Mucosa of rectum (tissue), 2 donors: ENCODE measurements around the gene PYY.

Experiments
- H3K27ac ChIP-seq, 2 donors: one replicate each; pipeline ENCODE4 v1.7.0; 2013; ENCODE audit warnings: inconsistent platforms in 2 of 2, low read depth in 2 of 2, low read length in 2 of 2
- H3K27me3 ChIP-seq, 2 donors: one replicate each; pipeline ENCODE4 v1.7.0; 2013; ENCODE audit warnings: low read length in 2 of 2; ENCODE audit not compliant: control insufficient read depth in 2 of 2, insufficient read depth in 2 of 2
- H3K36me3 ChIP-seq, 2 donors: one replicate each; pipeline ENCODE4 v1.7.0; 2013; ENCODE audit warnings: low read length in 2 of 2; ENCODE audit not compliant: control insufficient read depth in 2 of 2, insufficient read depth in 2 of 2
- H3K4me1 ChIP-seq, 2 donors: one replicate each; pipeline ENCODE4 v1.7.0; 2013; ENCODE audit warnings: low read length in 2 of 2, mild to moderate bottlenecking in 1 of 2; ENCODE audit not compliant: control insufficient read depth in 2 of 2, insufficient read depth in 2 of 2
- H3K4me3 ChIP-seq, 2 donors: one replicate each; pipeline ENCODE4 v1.7.0; 2013; ENCODE audit warnings: low read length in 2 of 2
- H3K9ac ChIP-seq, 2 donors: one replicate each; pipeline ENCODE4 v1.7.0; 2013; ENCODE audit warnings: low read length in 2 of 2, low read depth in 1 of 2, mild to moderate bottlenecking in 1 of 2
- H3K9me3 ChIP-seq, 2 donors: one replicate each; pipeline ENCODE4 v1.7.0; 2013; ENCODE audit warnings: low read length in 2 of 2; ENCODE audit not compliant: control insufficient read depth in 2 of 2
- donor health status: healthy.
- donor health status: Normal muscosa, but diverticular disease.

Gene PYY

GRCh38 chr17:43920500-43921095, 33.1 kb downstream of the PYY start:
- Histone ChIP-seq H3K9me3 (no peaks in the 10 kb centered on the region), H3K27me3 (peaks cover 0 to 4% of the 10 kb centered on the region in 2 donors)

DNA sequence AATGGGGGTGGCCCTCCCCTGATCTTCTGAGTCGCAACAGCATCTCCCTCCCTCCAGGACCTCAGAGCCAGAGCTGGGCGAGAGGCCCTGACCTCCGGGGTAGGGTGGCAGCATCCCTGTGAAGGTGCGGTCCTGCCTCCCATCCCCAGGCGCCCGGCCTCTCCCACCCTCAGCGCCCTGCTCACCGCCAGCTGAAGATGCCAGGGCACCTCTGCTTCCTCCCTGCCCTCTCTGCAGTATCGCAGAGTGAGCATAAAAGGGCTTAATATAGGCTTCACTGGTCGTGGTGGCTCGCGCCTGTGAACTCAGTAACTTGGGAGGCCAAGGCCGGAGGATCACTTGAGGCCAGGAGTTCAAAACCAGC, 35.7 kb downstream of the PYY start:
- H3K9me3 ChIP-seq = no peaks in the 10 kb centered on the region
- no peaks in the 10 kb centered on the region for H3K36me3 ChIP-seq
- H3K27ac ChIP-seq = no peak overlapping the region
- H3K9ac ChIP-seq = no peak overlapping the region
- H3K4me3 ChIP-seq = no peak overlapping the region
- H3K4me1 ChIP-seq = peaks cover 2% of the 10 kb centered on the region in 2 donors
- H3K27me3 ChIP-seq = peaks cover 5 to 10% of the 10 kb centered on the region in 2 donors

More at GRCh38 chr17:43920500-43921095, 33.1 kb downstream of the PYY start:
- Histone ChIP-seq H3K27ac (no peak overlapping the region), H3K36me3 (no peaks in the 10 kb centered on the region), H3K4me3 (no peak overlapping the region), H3K9ac (no peak overlapping the region), H3K4me1 (peaks cover 2% of the 10 kb centered on the region in 2 donors)

DNA sequence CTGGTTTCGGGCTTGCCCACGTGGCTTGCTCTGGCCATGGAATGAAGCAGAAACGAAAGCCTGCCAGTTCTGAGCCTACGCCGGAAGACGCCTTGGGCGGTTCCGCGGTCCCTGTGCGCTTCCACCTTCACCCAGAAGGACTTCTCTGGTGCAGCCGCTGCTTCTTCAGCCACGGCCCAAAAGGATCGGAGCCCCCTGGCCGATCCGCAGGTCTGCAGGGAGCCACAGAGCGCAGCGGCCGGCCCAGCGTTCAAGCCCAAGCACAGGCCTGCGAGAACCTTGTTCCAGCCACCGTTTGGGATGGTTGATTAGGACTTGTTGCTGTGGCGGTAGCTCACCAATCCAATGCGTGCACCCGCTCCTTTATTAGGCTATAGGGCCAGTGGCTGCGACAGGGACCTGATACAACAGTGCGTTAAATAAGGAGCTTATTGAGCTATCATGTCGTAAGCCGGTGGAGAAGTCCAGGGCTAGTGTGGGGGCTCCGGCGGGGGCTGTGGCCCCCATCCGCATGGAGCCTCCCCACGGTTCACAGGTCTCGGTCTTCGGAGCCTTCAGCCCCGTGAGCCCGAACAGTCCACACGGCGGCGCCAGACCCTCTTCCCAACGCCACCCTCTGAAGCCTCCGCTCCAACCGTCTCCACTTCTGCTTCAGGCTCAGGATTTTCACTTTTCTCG, 36.3 kb downstream of the PYY start:
- peak overlapping the region; percentile 42 to 56 for H3K4me3 ChIP-seq
- H3K36me3 ChIP-seq = no peaks in the 10 kb centered on the region
- no peak overlapping the region for H3K9ac ChIP-seq
- no peak overlapping the region for H3K27ac ChIP-seq
- peaks cover 2% of the 10 kb centered on the region in 2 donors for H3K4me1 ChIP-seq
- peaks cover 6 to 15% of the 10 kb centered on the region in 2 donors for H3K27me3 ChIP-seq
- H3K9me3 ChIP-seq = no peaks in the 10 kb centered on the region

DNA sequence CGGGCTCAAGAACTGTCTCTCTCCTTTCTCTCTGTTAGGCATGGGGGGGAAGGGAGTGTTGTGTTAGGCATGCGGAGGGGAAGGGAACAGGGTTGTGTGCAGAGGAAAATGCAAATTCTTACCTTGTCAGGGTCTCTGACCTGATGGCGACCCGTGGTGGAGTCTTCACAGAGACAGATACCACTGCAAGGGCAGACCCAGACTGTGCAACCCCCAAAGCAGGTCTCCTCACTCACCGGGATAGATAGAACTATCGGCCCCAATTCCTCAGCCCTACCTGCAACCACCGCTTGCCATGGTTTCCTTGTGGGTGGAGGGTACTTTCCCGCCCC, 36.8 kb downstream of the PYY start:
- Histone ChIP-seq H3K36me3 (no peaks in the 10 kb centered on the region), H3K27me3 (peaks cover 6 to 17% of the 10 kb centered on the region in 2 donors), H3K4me1 (peaks cover 2% of the 10 kb centered on the region in 2 donors), H3K27ac (no peak overlapping the region), H3K9me3 (no peaks in the 10 kb centered on the region), H3K9ac (no peak overlapping the region), H3K4me3 (peak overlapping the region in 1 of 2 donors; percentile 56)

DNA sequence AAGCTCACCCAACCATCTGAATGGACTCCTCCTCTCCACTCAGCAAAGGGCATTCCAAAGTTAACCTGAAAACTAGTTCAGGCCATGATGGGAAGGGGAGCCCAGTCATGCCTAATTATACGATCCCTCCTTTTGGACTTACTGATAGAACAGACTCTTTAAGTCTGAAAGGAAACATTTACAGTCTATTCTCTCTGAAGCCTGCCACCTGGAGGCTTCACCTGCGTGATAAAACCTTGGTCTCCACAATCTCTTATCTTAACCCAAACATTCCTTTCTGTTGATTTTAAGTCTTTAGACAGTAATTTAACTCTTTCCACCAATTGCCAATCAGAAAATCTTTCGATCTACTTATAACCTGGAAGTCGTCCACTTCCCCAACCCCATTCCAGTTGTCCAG, 37.4 kb downstream of the PYY start:
- peaks cover 9 to 17% of the 10 kb centered on the region in 2 donors for H3K27me3 ChIP-seq

DNA sequence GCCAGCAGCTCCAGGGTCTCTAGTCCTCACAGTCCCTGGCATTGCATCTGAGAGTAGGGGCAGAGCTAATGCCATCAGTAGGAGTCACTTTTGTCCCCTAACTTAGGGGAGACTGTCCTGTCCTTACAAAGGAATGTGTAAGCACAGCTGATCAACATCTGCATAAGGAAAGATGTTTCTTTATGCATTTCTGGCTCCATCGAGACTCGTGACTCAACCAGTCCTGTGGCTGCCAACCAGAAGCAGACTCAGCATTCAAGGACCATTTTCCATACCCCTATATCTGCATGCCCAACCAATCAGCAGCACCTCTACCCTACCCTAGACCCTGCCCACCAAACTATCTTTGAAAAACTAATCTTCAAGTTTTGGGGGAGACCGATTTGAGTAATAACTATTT, 38.2 kb downstream of the PYY start:
- H3K27me3 ChIP-seq = peaks cover 9 to 17% of the 10 kb centered on the region in 2 donors
- no peaks in the 10 kb centered on the region for H3K9me3 ChIP-seq
- H3K4me3 ChIP-seq = no peak overlapping the region
- H3K27ac ChIP-seq = no peak overlapping the region
- no peak overlapping the region for H3K9ac ChIP-seq
- H3K4me1 ChIP-seq = peaks cover 2% of the 10 kb centered on the region in 2 donors
- no peaks in the 10 kb centered on the region for H3K36me3 ChIP-seq

More for the DNA sequence above, 37.4 kb downstream of the PYY start:
- H3K36me3 ChIP-seq = no peaks in the 10 kb centered on the region
- no peak overlapping the region for H3K27ac ChIP-seq
- H3K4me3 ChIP-seq = no peak overlapping the region
- H3K9ac ChIP-seq = no peak overlapping the region
- peaks cover 2% of the 10 kb centered on the region in 2 donors for H3K4me1 ChIP-seq
- no peaks in the 10 kb centered on the region for H3K9me3 ChIP-seq

- Histone ChIP-seq H3K4me1 (peaks cover 2% of the 10 kb centered on the region in 2 donors), H3K27ac (no peak overlapping the region), H3K27me3 (peaks cover 9 to 26% of the 10 kb centered on the region in 2 donors), H3K9ac (no peak overlapping the region), H3K9me3 (no peaks in the 10 kb centered on the region), H3K36me3 (no peaks in the 10 kb centered on the region), H3K4me3 (no peak overlapping the region)
Observed at GRCh38 chr17:43914451-43914850, 39.3 kb downstream of the PYY start.

- no peak overlapping the region for H3K4me3 ChIP-seq
- no peak overlapping the region for H3K9ac ChIP-seq
- H3K27ac ChIP-seq = no peak overlapping the region
- H3K9me3 ChIP-seq = no peaks in the 10 kb centered on the region
- H3K36me3 ChIP-seq = no peaks in the 10 kb centered on the region
- H3K4me1 ChIP-seq = peaks cover 2% of the 10 kb centered on the region in 2 donors
- H3K27me3 ChIP-seq = peaks cover 12 to 27% of the 10 kb centered on the region in 2 donors
Observed at GRCh38 chr17:43913584-43913983, 40.2 kb downstream of the PYY start.

DNA sequence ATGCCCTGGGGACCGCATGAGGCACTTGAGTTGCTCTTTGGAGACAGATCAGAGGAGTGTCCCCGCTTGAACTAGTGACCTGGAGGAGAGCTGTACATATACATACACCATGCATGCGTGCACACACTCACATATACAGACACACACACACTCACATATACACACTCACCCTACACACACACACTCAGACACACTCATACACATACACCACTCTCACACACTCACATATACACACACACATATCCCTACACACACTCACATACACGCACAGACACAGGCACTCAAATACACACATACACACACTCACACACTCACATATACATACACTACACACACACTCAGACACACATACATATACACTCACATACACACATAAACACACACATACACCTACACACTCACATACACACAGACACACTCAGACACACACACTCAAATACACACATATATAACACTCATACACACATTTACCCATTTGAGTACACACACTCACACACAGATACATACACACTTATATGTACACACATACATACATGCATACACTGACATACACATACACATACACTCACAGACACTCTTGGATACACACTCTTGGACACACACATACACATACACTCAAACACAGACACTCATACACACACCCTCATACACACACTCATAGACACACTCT, 41.0 kb downstream of the PYY start:
- Histone ChIP-seq H3K4me3 (no peak overlapping the region), H3K27ac (no peak overlapping the region), H3K27me3 (peaks cover 18 to 35% of the 10 kb centered on the region in 2 donors), H3K9ac (no peak overlapping the region), H3K36me3 (no peaks in the 10 kb centered on the region), H3K9me3 (no peaks in the 10 kb centered on the region), H3K4me1 (peaks cover 2 to 4% of the 10 kb centered on the region in 2 donors)

GRCh38 chr17:43911904-43912303, 41.8 kb downstream of the PYY start:
- no peaks in the 10 kb centered on the region for H3K36me3 ChIP-seq
- H3K27ac ChIP-seq = no peak overlapping the region

More at GRCh38 chr17:43911904-43912303, 41.8 kb downstream of the PYY start:
- peaks cover 0 to 12% of the 10 kb centered on the region in 2 donors for H3K4me1 ChIP-seq
- H3K9ac ChIP-seq = no peak overlapping the region
- no peaks in the 10 kb centered on the region for H3K9me3 ChIP-seq
- H3K4me3 ChIP-seq = no peak overlapping the region
- H3K27me3 ChIP-seq = peaks cover 23 to 41% of the 10 kb centered on the region in 2 donors
